ENCODE data around the gene NAPSA.

GRCh38 chr19:50311723-50312635, 53.5 kb downstream of the NAPSA start:
- TF ChIP-seq EZH2 (IDR thresholded peaks at IDR 0.05; ENCODE audit: borderline replicate concordance, low read length) (no peak), CTCF (IDR thresholded peaks at IDR 0.05; ENCODE audit: low read length) (no peak)

Data from OCI-LY1 (cell line).